HepG2 (cell line): Measurements from ENCODE around the gene ANKMY2. TPM values are rescaled to one million over a fixed set of nuclear protein-coding genes. Genes with fewer than 3 reads are reported as not detected.

Experiments
- ASH2L ChIP-seq: fragments of 300-600, 200-600 bp; sonication (generic); IDR thresholded peaks from 2 replicates; pipeline ENCODE4 v1.7.0; 2017; ENCODE audit warnings: low read depth, mild to moderate bottlenecking, moderate library complexity, mixed read lengths, low read length; ENCODE audit not compliant: insufficient read length
- FOXA1 ChIP-seq, 2 experiments: fragments of 450-650 bp in 1 of 2; sonication (generic) in 1 of 2; formaldehyde crosslinking in 1 of 2; IDR thresholded peaks; 2 replicates each; pipeline versions ENCODE4 v1.4.0 to v1.6.1; 2016 to 2020; ENCODE audit warnings: missing genetic modification reagents in 1 of 2
- HOXA9 ChIP-seq: sonication (generic); formaldehyde crosslinking; IDR thresholded peaks from 2 replicates; pipeline ENCODE4 v1.8.1; 2022; ENCODE audit warnings: missing genetic modification reagents, mild to moderate bottlenecking, moderate library complexity, borderline replicate concordance
- KLF9 ChIP-seq: IDR thresholded peaks from 2 replicates; pipeline ENCODE4 v1.6.1; 2016; ENCODE audit warnings: low read depth
- PCBP2 ChIP-seq: fragments of 200-400 bp; formaldehyde crosslinking; optimal IDR thresholded peaks from 2 replicates; pipeline ENCODE3; 2018; ENCODE audit warnings: low read length, low read depth; ENCODE audit not compliant: poor library complexity, severe bottlenecking
- POLR2AphosphoS5 ChIP-seq: IDR thresholded peaks from 2 replicates; pipeline ENCODE4 v1.6.1; 2012; ENCODE audit warnings: low read depth, low read length
- SIX1 ChIP-seq: sonication (generic); formaldehyde crosslinking; IDR thresholded peaks from 2 replicates; pipeline ENCODE4 v1.4.0; 2020; ENCODE audit warnings: missing genetic modification reagents, borderline replicate concordance
- SOX5 ChIP-seq: IDR thresholded peaks from 2 replicates; pipeline ENCODE4 v1.6.1; 2016; ENCODE audit warnings: borderline replicate concordance
- ZEB1 ChIP-seq: IDR thresholded peaks from 2 replicates; pipeline ENCODE4 v1.6.1; 2012; ENCODE audit warnings: mild to moderate bottlenecking, low read depth, inconsistent platforms; ENCODE audit not compliant: insufficient replicate concordance
- ZNF101 ChIP-seq: sonication (generic); formaldehyde crosslinking; IDR thresholded peaks from 2 replicates; pipeline ENCODE4 v1.4.0; 2020; ENCODE audit warnings: mild to moderate bottlenecking, low read depth, missing genetic modification reagents, borderline replicate concordance
- ZNF264 ChIP-seq: sonication (generic); formaldehyde crosslinking; IDR thresholded peaks from 2 replicates; pipeline ENCODE4 v1.4.0; 2020; ENCODE audit warnings: missing genetic modification reagents
- ZNF501 ChIP-seq: sonication (generic); formaldehyde crosslinking; IDR thresholded peaks from 2 replicates; pipeline ENCODE4 v1.5.1; 2020; ENCODE audit warnings: mild to moderate bottlenecking, moderate library complexity, missing genetic modification reagents
- ZNF615 ChIP-seq: sonication (generic); formaldehyde crosslinking; IDR thresholded peaks from 2 replicates; pipeline ENCODE4 v1.5.0; 2020; ENCODE audit warnings: mild to moderate bottlenecking, missing genetic modification reagents, borderline replicate concordance
- ZNF670 ChIP-seq: sonication (generic); formaldehyde crosslinking; IDR thresholded peaks from 2 replicates; pipeline ENCODE4 v1.8.0; 2022; ENCODE audit warnings: mild to moderate bottlenecking, missing genetic modification reagents, borderline replicate concordance
- ZNF766 ChIP-seq: sonication (generic); formaldehyde crosslinking; IDR thresholded peaks from 2 replicates; pipeline ENCODE4 v1.5.0; 2020; ENCODE audit warnings: missing genetic modification reagents, borderline replicate concordance
- ZNF788 ChIP-seq: sonication (generic); formaldehyde crosslinking; IDR thresholded peaks from 2 replicates; pipeline ENCODE4 v1.5.0; 2020; ENCODE audit warnings: mild to moderate bottlenecking, missing genetic modification reagents, borderline replicate concordance
- polyA plus RNA-seq, 8 experiments: library from polyadenylated mRNA; depleted of rRNA in 3 of 8; stranded (reverse) in 7 of 8; unstranded in 1 of 8; fragments of >200 nt; fragmentation: Illumina TruSeq in 4 of 8; extraction: Trizol in 4 of 8; gene quantifications; 2 replicates each; pipeline versions ENCODE4 v1.2.1 to v1.2.3, GENCODE V29; 2011 to 2016; ENCODE audit warnings: low read depth in 4 of 8, missing spikeins in 1 of 8, mixed read lengths in 1 of 8; ENCODE audit not compliant: insufficient read depth in 1 of 8
- total RNA-seq, 5 experiments: library from RNA; depleted of rRNA; stranded (reverse); fragments of >200 nt; fragmentation: Illumina TruSeq; extraction: Trizol; gene quantifications; 2 replicates each; pipeline ENCODE4 v1.2.3, GENCODE V29; 2016; ENCODE audit warnings: low read depth in 1 of 5
- TF ChIP-seq, protein P1 (sequence below): sonication (generic); formaldehyde crosslinking; IDR thresholded peaks from 2 replicates; pipeline ENCODE4 v1.5.0; 2020; ENCODE audit warnings: missing genetic modification reagents
- TF ChIP-seq, protein P2 (sequence below): sonication (generic); formaldehyde crosslinking; IDR thresholded peaks from 2 replicates; pipeline ENCODE4 v1.4.0; 2020; ENCODE audit warnings: low read depth, missing genetic modification reagents
- TF ChIP-seq, protein P3 (sequence below): sonication (generic); formaldehyde crosslinking; conservative IDR thresholded peaks from 2 replicates; pipeline ENCODE4 v1.4.0; 2020; ENCODE audit warnings: missing genetic modification reagents
- TF ChIP-seq, protein P4 (sequence below): sonication (generic); formaldehyde crosslinking; conservative IDR thresholded peaks from 2 replicates; pipeline ENCODE4 v1.8.0; 2022; ENCODE audit warnings: mild to moderate bottlenecking, moderate library complexity, missing genetic modification reagents

The ANKMY2 gene
- total and polyA plus RNA-seq, 2 of the 13 experiments (the other 11 are each of a cell fraction or from before 2014, with no cell fraction given) = 12.2 to 21.6 TPM

DNA sequence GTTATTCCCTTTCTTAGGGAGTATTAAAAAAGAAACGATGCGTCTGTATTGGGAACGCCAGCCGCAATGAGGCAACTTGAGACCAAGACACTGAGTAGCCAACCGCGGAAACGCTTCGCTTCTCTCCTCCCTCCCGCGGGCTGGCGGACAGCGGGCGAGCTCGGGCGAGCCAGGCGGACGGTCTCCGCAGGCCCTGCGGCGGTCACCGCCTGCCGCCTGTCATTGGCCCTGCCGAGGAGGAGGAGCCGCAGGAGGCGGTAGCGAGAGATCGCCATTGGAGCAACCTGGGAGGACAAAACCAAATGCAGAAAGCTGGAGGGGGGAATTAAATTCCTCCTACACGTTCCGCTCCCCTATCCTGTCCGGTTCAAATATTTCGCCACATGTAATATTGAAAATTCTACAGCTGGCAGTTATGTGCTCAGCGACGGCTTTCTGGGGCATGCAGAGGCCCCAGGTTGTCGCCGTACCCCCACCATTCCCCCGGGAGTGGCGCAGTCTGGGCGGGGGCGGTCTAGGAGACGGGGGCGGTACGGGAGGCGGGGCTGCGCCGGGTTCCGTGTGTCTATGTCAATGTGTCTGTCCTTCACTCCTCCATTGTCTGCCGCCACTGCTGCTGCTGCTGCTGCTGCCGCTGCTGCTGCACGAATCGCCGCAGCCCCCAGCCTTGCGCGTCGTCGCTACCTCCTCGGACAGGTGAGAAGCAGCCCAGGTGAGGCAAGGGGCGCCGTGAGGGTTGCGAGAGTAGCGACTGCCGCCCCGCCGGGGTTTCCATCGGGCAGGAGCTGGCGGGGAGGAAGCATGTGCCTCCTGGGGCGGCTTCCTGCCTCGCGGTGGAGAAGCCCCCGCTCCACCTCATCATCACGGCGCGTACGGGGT lies at the start of gene ANKMY2, which contains the start of gene BZW2 (continued):
- TF ChIP-seq ASH2L (peak; percentile 91), ZNF264 (no peak; the same call in 1 of the 2 replicates), POLR2AphosphoS5 (peak; percentile 89), ZNF501 (peak; percentile 52), FOXA1 (IDR thresholded peaks at IDR 0.05) (no peak), FOXA1 (CRISPR knock-in tag; IDR thresholded peaks at IDR 0.05) (peak; percentile 53; the same call in 1 of the 2 replicates), SOX5 (CRISPR knock-in tag) (peak; percentile 20; the same call in 1 of the 2 replicates), HOXA9 (CRISPR knock-in tag) (peak; percentile 96; the same call in 1 of the 2 replicates), ZEB1 (peak; percentile 46), SIX1 (CRISPR knock-in tag) (0 out of 2 replicates have a peak, but pooled peaks have one; percentile 22), ZNF670 (peak; percentile 77; the same call in 1 of the 2 replicates), PCBP2 (no peak), ZNF615 (CRISPR knock-in tag) (no peak), KLF9 (CRISPR knock-in tag) (no peak; the same call in 1 of the 2 replicates), ZNF101 (no peak), ZNF766 (CRISPR knock-in tag) (peak; percentile 10; the same call in 1 of the 2 replicates), ZNF788 (CRISPR knock-in tag) (peak; percentile 78)
- TF ChIP-seq, protein P1, sequence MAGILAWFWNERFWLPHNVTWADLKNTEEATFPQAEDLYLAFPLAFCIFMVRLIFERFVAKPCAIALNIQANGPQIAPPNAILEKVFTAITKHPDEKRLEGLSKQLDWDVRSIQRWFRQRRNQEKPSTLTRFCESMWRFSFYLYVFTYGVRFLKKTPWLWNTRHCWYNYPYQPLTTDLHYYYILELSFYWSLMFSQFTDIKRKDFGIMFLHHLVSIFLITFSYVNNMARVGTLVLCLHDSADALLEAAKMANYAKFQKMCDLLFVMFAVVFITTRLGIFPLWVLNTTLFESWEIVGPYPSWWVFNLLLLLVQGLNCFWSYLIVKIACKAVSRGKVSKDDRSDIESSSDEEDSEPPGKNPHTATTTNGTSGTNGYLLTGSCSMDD = no peak
- TF ChIP-seq, protein P2, sequence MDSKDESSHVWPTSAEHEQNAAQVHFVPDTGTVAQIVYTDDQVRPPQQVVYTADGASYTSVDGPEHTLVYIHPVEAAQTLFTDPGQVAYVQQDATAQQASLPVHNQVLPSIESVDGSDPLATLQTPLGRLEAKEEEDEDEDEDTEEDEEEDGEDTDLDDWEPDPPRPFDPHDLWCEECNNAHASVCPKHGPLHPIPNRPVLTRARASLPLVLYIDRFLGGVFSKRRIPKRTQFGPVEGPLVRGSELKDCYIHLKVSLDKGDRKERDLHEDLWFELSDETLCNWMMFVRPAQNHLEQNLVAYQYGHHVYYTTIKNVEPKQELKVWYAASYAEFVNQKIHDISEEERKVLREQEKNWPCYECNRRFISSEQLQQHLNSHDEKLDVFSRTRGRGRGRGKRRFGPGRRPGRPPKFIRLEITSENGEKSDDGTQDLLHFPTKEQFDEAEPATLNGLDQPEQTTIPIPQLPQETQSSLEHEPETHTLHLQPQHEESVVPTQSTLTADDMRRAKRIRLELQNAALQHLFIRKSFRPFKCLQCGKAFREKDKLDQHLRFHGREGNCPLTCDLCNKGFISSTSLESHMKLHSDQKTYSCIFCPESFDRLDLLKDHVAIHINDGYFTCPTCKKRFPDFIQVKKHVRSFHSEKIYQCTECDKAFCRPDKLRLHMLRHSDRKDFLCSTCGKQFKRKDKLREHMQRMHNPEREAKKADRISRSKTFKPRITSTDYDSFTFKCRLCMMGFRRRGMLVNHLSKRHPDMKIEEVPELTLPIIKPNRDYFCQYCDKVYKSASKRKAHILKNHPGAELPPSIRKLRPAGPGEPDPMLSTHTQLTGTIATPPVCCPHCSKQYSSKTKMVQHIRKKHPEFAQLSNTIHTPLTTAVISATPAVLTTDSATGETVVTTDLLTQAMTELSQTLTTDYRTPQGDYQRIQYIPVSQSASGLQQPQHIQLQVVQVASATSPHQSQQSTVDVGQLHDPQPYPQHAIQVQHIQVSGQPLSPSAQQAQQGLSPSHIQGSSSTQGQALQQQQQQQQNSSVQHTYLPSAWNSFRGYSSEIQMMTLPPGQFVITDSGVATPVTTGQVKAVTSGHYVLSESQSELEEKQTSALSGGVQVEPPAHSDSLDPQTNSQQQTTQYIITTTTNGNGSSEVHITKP = peak; percentile 100
- TF ChIP-seq, protein P3, sequence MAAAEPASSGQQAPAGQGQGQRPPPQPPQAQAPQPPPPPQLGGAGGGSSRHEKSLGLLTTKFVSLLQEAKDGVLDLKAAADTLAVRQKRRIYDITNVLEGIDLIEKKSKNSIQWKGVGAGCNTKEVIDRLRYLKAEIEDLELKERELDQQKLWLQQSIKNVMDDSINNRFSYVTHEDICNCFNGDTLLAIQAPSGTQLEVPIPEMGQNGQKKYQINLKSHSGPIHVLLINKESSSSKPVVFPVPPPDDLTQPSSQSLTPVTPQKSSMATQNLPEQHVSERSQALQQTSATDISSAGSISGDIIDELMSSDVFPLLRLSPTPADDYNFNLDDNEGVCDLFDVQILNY (CRISPR knock-in tag) = peak; percentile 65; the same call in 1 of the 2 replicates
- TF ChIP-seq, protein P4, sequence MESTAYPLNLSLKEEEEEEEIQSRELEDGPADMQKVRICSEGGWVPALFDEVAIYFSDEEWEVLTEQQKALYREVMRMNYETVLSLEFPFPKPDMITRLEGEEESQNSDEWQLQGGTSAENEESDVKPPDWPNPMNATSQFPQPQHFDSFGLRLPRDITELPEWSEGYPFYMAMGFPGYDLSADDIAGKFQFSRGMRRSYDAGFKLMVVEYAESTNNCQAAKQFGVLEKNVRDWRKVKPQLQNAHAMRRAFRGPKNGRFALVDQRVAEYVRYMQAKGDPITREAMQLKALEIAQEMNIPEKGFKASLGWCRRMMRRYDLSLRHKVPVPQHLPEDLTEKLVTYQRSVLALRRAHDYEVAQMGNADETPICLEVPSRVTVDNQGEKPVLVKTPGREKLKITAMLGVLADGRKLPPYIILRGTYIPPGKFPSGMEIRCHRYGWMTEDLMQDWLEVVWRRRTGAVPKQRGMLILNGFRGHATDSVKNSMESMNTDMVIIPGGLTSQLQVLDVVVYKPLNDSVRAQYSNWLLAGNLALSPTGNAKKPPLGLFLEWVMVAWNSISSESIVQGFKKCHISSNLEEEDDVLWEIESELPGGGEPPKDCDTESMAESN = peak; percentile 83
